Measurements from ENCODE around the gene RND1. TPM values are rescaled to one million over a fixed set of nuclear protein-coding genes. Genes with fewer than 3 reads are reported as not detected.
A peak's percentile ranks its signal among the peaks of the same experiment; 100 is the strongest.
"Not testable (repeated sequence)": the region's sequence is repeated elsewhere in the genome, so short reads cannot be mapped to it uniquely, and the experiment has no call there.

The RND1 gene
- total RNA-seq, result 10 to 100 TPM in 1 of 5 donors, 1 to 10 TPM in 4; 2.6 to 10.5 (median 5.0) TPM
- 0.64 TPM for total RNA-seq (2013)
- total RNA-seq, result 0.74 to 9.4 (median 1.2) reads per million in 29 experiments

- WGBS (ENCODE audit: insufficient coverage), result under 1% methylated on average over 25 of the region's 32 CpGs
- ChIA-PET POLR2A (interaction anchor here (0.5 to 1.1 kb wide), 8 partner anchors 12 to 758 kb away, joined by 3 to 9 read pairs (median 3); partner anchors contain the start of gene DDX23 (in 1 of the 2)), CTCF (interaction anchor here (0.6 to 2.4 kb wide), 7 partner anchors 13 to 71 kb away, joined by 3 to 28 read pairs (median 4); partner anchors contain the start of genes DDX23 (in 1 of the 2) and FKBP11 (in 1 of the 2))
- peaks cover 0 to 33% of the 10 kb centered on the region in 2 experiments for H3K27me3 ChIP-seq (replicated peaks in 1 of 2; ENCODE audit: control insufficient read depth in 2 of 2, extremely low read depth in 1 of 2, insufficient read depth in 2 of 2, low read length in 1 of 2)
- peaks cover 2 to 23% of the 10 kb centered on the region in 2 experiments for H3K4me1 ChIP-seq (ENCODE audit: control insufficient read depth in 1 of 2, extremely low read depth in 1 of 2, insufficient read depth in 2 of 2, low read length in 2 of 2)
- H3K36me3 Mint-ChIP-seq, result peaks cover 9% of the 10 kb centered on the region
- ATAC-seq (replicated peaks in 1 of 4) (peak; percentile 92 to 97 (median 96)), DNase-seq (peak; percentile 59 to 94 (median 82))
- H3K27ac ChIP-seq (ENCODE audit: low read length), result peak within 1 kb of the TSS; percentile 20
- H3K9me3 Mint-ChIP-seq, result no peaks in the 10 kb centered on the region
- peaks cover 25 to 26% (median 25%) of the 10 kb centered on the region in 3 donors for H3K4me1 Mint-ChIP-seq
- H3K9me3 ChIP-seq, result no peaks in the 10 kb centered on the region
- H3K4me3 Mint-ChIP-seq, result peak within 1 kb of the TSS; percentile 87 to 89 (median 88)
- H3K4me3 ChIP-seq (ENCODE audit: control insufficient read depth in 1 of 2, extremely low read depth in 1 of 2, low read length in 1 of 2), result peak within 1 kb of the TSS; percentile 58 to 77
- no peaks in the 10 kb centered on the region for H3K36me3 ChIP-seq (ENCODE audit: control insufficient read depth in 2 of 2, extremely low read depth in 1 of 2, insufficient read depth in 1 of 2, low read length in 1 of 2)
- peaks cover 13 to 30% of the 10 kb centered on the region in 2 donors for H3K27me3 Mint-ChIP-seq
- peak within 1 kb of the TSS; percentile 84 to 94 for H3K27ac Mint-ChIP-seq
These were observed at the start of gene RND1 for GRCh38 chr12:48865281-48866051. Gene RND1, minus strand, starts transcription at chr12:48865870. Its CDS starts 103 bp downstream, at chr12:48865767.

GRCh38 chr12:48910196-48910595 is 44.5 kb upstream of the RND1 start:
- Histone ChIP-seq H3K9me3 (no peaks in the 10 kb centered on the region), H3K27me3 (replicated peaks in 1 of 2; ENCODE audit: control insufficient read depth in 2 of 2, extremely low read depth in 1 of 2, insufficient read depth in 2 of 2, low read length in 1 of 2) (no peaks in the 10 kb centered on the region), H3K4me3 (ENCODE audit: control insufficient read depth in 1 of 2, extremely low read depth in 1 of 2, low read length in 1 of 2) (no peak overlapping the region), H3K4me1 (ENCODE audit: control insufficient read depth in 1 of 2, extremely low read depth in 1 of 2, insufficient read depth in 2 of 2, low read length in 2 of 2) (no peaks in the 10 kb centered on the region), H3K27ac (ENCODE audit: low read length) (no peak overlapping the region), H3K36me3 (ENCODE audit: control insufficient read depth in 2 of 2, extremely low read depth in 1 of 2, insufficient read depth in 1 of 2, low read length in 1 of 2) (no peaks in the 10 kb centered on the region)
- Mint-ChIP-seq H3K4me1 (no peaks in the 10 kb centered on the region), H3K9me3 (no peaks in the 10 kb centered on the region), H3K4me3 (no peak overlapping the region), H3K27ac (no peak overlapping the region), H3K36me3 (no peaks in the 10 kb centered on the region), H3K27me3 (no peaks in the 10 kb centered on the region)
- no peak for ATAC-seq (replicated peaks in 1 of 4)
- ChIA-PET CTCF (interaction anchor here (0.5 to 1.7 kb wide), 4 partner anchors 10 to 976 kb away, joined by 3 to 8 read pairs (median 6); no protein-coding TSS in a partner anchor), POLR2A (interaction anchor here in 1 of 2 donors (0.6 kb wide), 2 partner anchors 28 to 52 kb away, joined by 3 to 9 read pairs; no protein-coding TSS in a partner anchor)
- DNase-seq, result no peak

GRCh38 chr12:48909698-48910097 is 44.0 kb upstream of the RND1 start:
- H3K4me3 Mint-ChIP-seq; H3K4me3 ChIP-seq (ENCODE audit: control insufficient read depth in 1 of 2, extremely low read depth in 1 of 2, low read length in 1 of 2); H3K36me3 ChIP-seq (ENCODE audit: control insufficient read depth in 2 of 2, extremely low read depth in 1 of 2, insufficient read depth in 1 of 2, low read length in 1 of 2); H3K27ac ChIP-seq (ENCODE audit: low read length); H3K9me3 ChIP-seq; DNase-seq; H3K4me1 Mint-ChIP-seq; POLR2A ChIA-PET; H3K27me3 ChIP-seq (replicated peaks in 1 of 2; ENCODE audit: control insufficient read depth in 2 of 2, extremely low read depth in 1 of 2, insufficient read depth in 2 of 2, low read length in 1 of 2); H3K36me3 Mint-ChIP-seq; H3K27me3 Mint-ChIP-seq; H3K4me1 ChIP-seq (ENCODE audit: control insufficient read depth in 1 of 2, extremely low read depth in 1 of 2, insufficient read depth in 2 of 2, low read length in 2 of 2); H3K9me3 Mint-ChIP-seq; H3K27ac Mint-ChIP-seq; ATAC-seq (replicated peaks in 1 of 4): not testable (repeated sequence)
- CTCF ChIA-PET, result interaction anchor here in 1 of 2 donors (0.8 kb wide), 1 partner anchor 21 kb away, joined by 7 read pairs; no protein-coding TSS in a partner anchor
- WGBS (ENCODE audit: insufficient coverage), result 96% methylated on average over 4 of the region's 11 CpGs

GRCh38 chr12:48907245-48907644 is 41.6 kb upstream of the RND1 start:
- Histone ChIP-seq H3K27ac (ENCODE audit: low read length) (no peak overlapping the region), H3K4me3 (ENCODE audit: control insufficient read depth in 1 of 2, extremely low read depth in 1 of 2, low read length in 1 of 2) (no peak overlapping the region), H3K36me3 (ENCODE audit: control insufficient read depth in 2 of 2, extremely low read depth in 1 of 2, insufficient read depth in 1 of 2, low read length in 1 of 2) (no peaks in the 10 kb centered on the region), H3K9me3 (no peaks in the 10 kb centered on the region), H3K4me1 (ENCODE audit: control insufficient read depth in 1 of 2, extremely low read depth in 1 of 2, insufficient read depth in 2 of 2, low read length in 2 of 2) (peaks cover 0 to 13% of the 10 kb centered on the region in 2 experiments), H3K27me3 (replicated peaks in 1 of 2; ENCODE audit: control insufficient read depth in 2 of 2, extremely low read depth in 1 of 2, insufficient read depth in 2 of 2, low read length in 1 of 2) (no peaks in the 10 kb centered on the region)
- Mint-ChIP-seq H3K36me3 (no peaks in the 10 kb centered on the region), H3K4me3 (no peak overlapping the region), H3K9me3 (no peaks in the 10 kb centered on the region), H3K27ac (no peak overlapping the region), H3K4me1 (peaks cover 5 to 7% (median 6%) of the 10 kb centered on the region in 3 donors), H3K27me3 (no peaks in the 10 kb centered on the region)
- ChIA-PET POLR2A (no interaction called here), CTCF (interaction anchor here in 1 of 2 donors (0.9 kb wide), 1 partner anchor 10 kb away, joined by 3 read pairs; no protein-coding TSS in a partner anchor)
- ATAC-seq (replicated peaks in 1 of 4) (no peak), DNase-seq (no peak)
- 100% methylated on average over 1 of the region's 3 CpGs for WGBS (ENCODE audit: insufficient coverage)

- Mint-ChIP-seq H3K36me3 (no peaks in the 10 kb centered on the region), H3K4me1 (peaks cover 5 to 7% (median 6%) of the 10 kb centered on the region in 3 donors), H3K9me3 (no peaks in the 10 kb centered on the region), H3K4me3 (peak overlapping the region; percentile 56 to 70 (median 70)), H3K27me3 (no peaks in the 10 kb centered on the region), H3K27ac (peak overlapping the region in 1 of 2 donors; percentile 23)
- peaks cover 0 to 4% of the 10 kb centered on the region in 2 experiments for H3K27me3 ChIP-seq (replicated peaks in 1 of 2; ENCODE audit: control insufficient read depth in 2 of 2, extremely low read depth in 1 of 2, insufficient read depth in 2 of 2, low read length in 1 of 2)
- peak; percentile 95 to 100 (median 98) for ATAC-seq (replicated peaks in 1 of 4)
- peak; percentile 69 to 91 (median 82) for DNase-seq
- peaks cover 0 to 13% of the 10 kb centered on the region in 2 experiments for H3K4me1 ChIP-seq (ENCODE audit: control insufficient read depth in 1 of 2, extremely low read depth in 1 of 2, insufficient read depth in 2 of 2, low read length in 2 of 2)
- H3K36me3 ChIP-seq (ENCODE audit: control insufficient read depth in 2 of 2, extremely low read depth in 1 of 2, insufficient read depth in 1 of 2, low read length in 1 of 2), result no peaks in the 10 kb centered on the region
- POLR2A ChIA-PET, result interaction anchor here in 1 of 2 donors (0.5 to 1.0 kb wide), 5 partner anchors 16 to 1346 kb away, joined by 3 to 9 read pairs (median 3); partner anchors contain the start of gene FKBP11
- no peaks in the 10 kb centered on the region for H3K9me3 ChIP-seq
- no peak overlapping the region for H3K27ac ChIP-seq (ENCODE audit: low read length)
- CTCF ChIA-PET, result interaction anchor here (0.5 to 2.8 kb wide), 21 partner anchors 9 to 787 kb away, joined by 3 to 22 read pairs (median 5); partner anchors contain the start of genes DDX23 (in 2 of the 2), ARF3 (in 1 of the 2), FKBP11 (in 1 of the 2) and WNT1 (in 1 of the 2)
- under 1% methylated on average over 12 of the region's 19 CpGs for WGBS (ENCODE audit: insufficient coverage)
- H3K4me3 ChIP-seq (ENCODE audit: control insufficient read depth in 1 of 2, extremely low read depth in 1 of 2, low read length in 1 of 2), result peak overlapping the region; percentile 22 to 48
These were observed 38.3 kb upstream of the RND1 start for GRCh38 chr12:48903982-48904411.

All from T-cell (primary cell).